Ishikawa (cell line): ENCODE data around the gene BICC1.

Experiments used
- CEBPB ChIP-seq: IDR thresholded peaks from 2 replicates; pipeline ENCODE4 v1.6.1; 2012
- CREB1 ChIP-seq: IDR thresholded peaks from 2 replicates; pipeline ENCODE4 v1.6.1; 2012; ENCODE audit warnings: low read depth
- EGR1 ChIP-seq: IDR thresholded peaks from 2 replicates; pipeline ENCODE4 v1.6.1; 2012
- EP300 ChIP-seq: IDR thresholded peaks from 2 replicates; pipeline ENCODE4 v1.6.1; 2012; ENCODE audit warnings: borderline replicate concordance
- FOXM1 ChIP-seq: IDR thresholded peaks from 2 replicates; pipeline ENCODE4 v1.6.1; 2012; ENCODE audit warnings: low read depth, borderline replicate concordance
- MAX ChIP-seq: IDR thresholded peaks from 2 replicates; pipeline ENCODE4 v1.6.1; 2012
- NFIC ChIP-seq: IDR thresholded peaks from 2 replicates; pipeline ENCODE4 v1.6.1; 2012
- RAD21 ChIP-seq: IDR thresholded peaks from 2 replicates; pipeline ENCODE4 v1.6.1; 2012; ENCODE audit warnings: low read depth
- REST ChIP-seq: IDR thresholded peaks from 2 replicates; pipeline ENCODE4 v1.6.1; 2012; ENCODE audit warnings: low read depth, mild to moderate bottlenecking
- TAF1 ChIP-seq: IDR thresholded peaks from 2 replicates; pipeline ENCODE4 v1.6.1; 2012; ENCODE audit warnings: low read depth, mild to moderate bottlenecking
- TCF12 ChIP-seq: IDR thresholded peaks from 2 replicates; pipeline ENCODE4 v1.6.1; 2012; ENCODE audit warnings: low read depth
- TEAD4 ChIP-seq: IDR thresholded peaks from 2 replicates; pipeline ENCODE4 v1.6.1; 2012
- USF1 ChIP-seq: IDR thresholded peaks from 2 replicates; pipeline ENCODE4 v1.6.1; 2012
- YY1 ChIP-seq: IDR thresholded peaks from 2 replicates; pipeline ENCODE4 v1.6.1; 2012; ENCODE audit warnings: low read depth
- ZBTB7A ChIP-seq: IDR thresholded peaks from 2 replicates; pipeline ENCODE4 v1.6.1; 2012; ENCODE audit warnings: low read depth

Gene BICC1

GRCh38 chr10:58830697-58831096, 318.0 kb downstream of the BICC1 start:
- no peak for TF ChIP-seq YY1
- TF ChIP-seq TAF1, result no peak
- no peak for TF ChIP-seq FOXM1
- TF ChIP-seq ZBTB7A, result no peak
- TF ChIP-seq TEAD4, result no peak

GRCh38 chr10:58833771-58834561, 321.3 kb downstream of the BICC1 start:
- TF ChIP-seq FOXM1, result no peak

- no peak for TF ChIP-seq RAD21
- no peak for TF ChIP-seq CREB1
- no peak for TF ChIP-seq USF1
- no peak for TF ChIP-seq EGR1
- TF ChIP-seq TEAD4, result no peak
- TF ChIP-seq YY1, result no peak
Measured at GRCh38 chr10:58836176-58836700, 323.6 kb downstream of the BICC1 start.

GRCh38 chr10:58836991-58837575, 324.4 kb downstream of the BICC1 start:
- no peak for TF ChIP-seq MAX
- no peak for TF ChIP-seq REST
- TF ChIP-seq USF1, result no peak
- TF ChIP-seq TEAD4, result no peak
- TF ChIP-seq NFIC, result no peak
- TF ChIP-seq CEBPB, result no peak

- TF ChIP-seq TAF1 (no peak), RAD21 (no peak), TCF12 (no peak), NFIC (no peak), CEBPB (no peak)
Measured at GRCh38 chr10:58837826-58838225, 325.2 kb downstream of the BICC1 start.

GRCh38 chr10:58838561-58839208, 326.0 kb downstream of the BICC1 start:
- TF ChIP-seq CREB1 (no peak), TCF12 (no peak), CEBPB (no peak), MAX (no peak), USF1 (no peak), TEAD4 (no peak), EP300 (no peak), NFIC (no peak), TAF1 (no peak), EGR1 (no peak), RAD21 (no peak), FOXM1 (no peak), YY1 (no peak), REST (no peak)
